ENCODE results near the gene GALNT10.

- TF ChIP-seq ZNF565 (CRISPR knock-in tag; conservative IDR thresholded peaks at IDR 0.05; ENCODE audit: low read depth) (no peak), ARNTL (CRISPR knock-in tag; IDR thresholded peaks at IDR 0.05; ENCODE audit: borderline replicate concordance, low read depth) (no peak), ZNF8 (CRISPR knock-in tag; IDR thresholded peaks at IDR 0.05) (no peak), BACH2 (CRISPR knock-in tag; IDR thresholded peaks at IDR 0.05; ENCODE audit: borderline replicate concordance) (no peak), GLIS3 (CRISPR knock-in tag; IDR thresholded peaks at IDR 0.05) (no peak), TCF4 (CRISPR knock-in tag; IDR thresholded peaks at IDR 0.05; ENCODE audit: borderline replicate concordance) (no peak)
- TF ChIP-seq, protein P1, sequence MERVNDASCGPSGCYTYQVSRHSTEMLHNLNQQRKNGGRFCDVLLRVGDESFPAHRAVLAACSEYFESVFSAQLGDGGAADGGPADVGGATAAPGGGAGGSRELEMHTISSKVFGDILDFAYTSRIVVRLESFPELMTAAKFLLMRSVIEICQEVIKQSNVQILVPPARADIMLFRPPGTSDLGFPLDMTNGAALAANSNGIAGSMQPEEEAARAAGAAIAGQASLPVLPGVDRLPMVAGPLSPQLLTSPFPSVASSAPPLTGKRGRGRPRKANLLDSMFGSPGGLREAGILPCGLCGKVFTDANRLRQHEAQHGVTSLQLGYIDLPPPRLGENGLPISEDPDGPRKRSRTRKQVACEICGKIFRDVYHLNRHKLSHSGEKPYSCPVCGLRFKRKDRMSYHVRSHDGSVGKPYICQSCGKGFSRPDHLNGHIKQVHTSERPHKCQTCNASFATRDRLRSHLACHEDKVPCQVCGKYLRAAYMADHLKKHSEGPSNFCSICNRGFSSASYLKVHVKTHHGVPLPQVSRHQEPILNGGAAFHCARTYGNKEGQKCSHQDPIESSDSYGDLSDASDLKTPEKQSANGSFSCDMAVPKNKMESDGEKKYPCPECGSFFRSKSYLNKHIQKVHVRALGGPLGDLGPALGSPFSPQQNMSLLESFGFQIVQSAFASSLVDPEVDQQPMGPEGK (CRISPR knock-in tag; IDR thresholded peaks at IDR 0.05; ENCODE audit: borderline replicate concordance): no peak
Observed at GRCh38 chr5:154238776-154239481, 48.4 kb downstream of the GALNT10 start.
